Stimulated activated CD4-positive, alpha-beta T cell treated with anti-CD3 and anti-CD28 coated beads, Interleukin-12 subunit alpha, Interleukin-12 subunit beta, amount 100 ng/mL, for 48 hours (primary cell): ENCODE measurements around the gene VASN.
"Not testable (repeated sequence)": the region's sequence is repeated elsewhere in the genome, so short reads cannot be mapped to it uniquely, and the experiment has no call there.

Experiments used
- DNase-seq, 3 donors: peaks; one replicate each; pipeline ENCODE4 v3.0.0-alpha.2; 2020; ENCODE audit warnings: low read depth in 2 of 3, low spot score in 1 of 3

Gene VASN

DNA sequence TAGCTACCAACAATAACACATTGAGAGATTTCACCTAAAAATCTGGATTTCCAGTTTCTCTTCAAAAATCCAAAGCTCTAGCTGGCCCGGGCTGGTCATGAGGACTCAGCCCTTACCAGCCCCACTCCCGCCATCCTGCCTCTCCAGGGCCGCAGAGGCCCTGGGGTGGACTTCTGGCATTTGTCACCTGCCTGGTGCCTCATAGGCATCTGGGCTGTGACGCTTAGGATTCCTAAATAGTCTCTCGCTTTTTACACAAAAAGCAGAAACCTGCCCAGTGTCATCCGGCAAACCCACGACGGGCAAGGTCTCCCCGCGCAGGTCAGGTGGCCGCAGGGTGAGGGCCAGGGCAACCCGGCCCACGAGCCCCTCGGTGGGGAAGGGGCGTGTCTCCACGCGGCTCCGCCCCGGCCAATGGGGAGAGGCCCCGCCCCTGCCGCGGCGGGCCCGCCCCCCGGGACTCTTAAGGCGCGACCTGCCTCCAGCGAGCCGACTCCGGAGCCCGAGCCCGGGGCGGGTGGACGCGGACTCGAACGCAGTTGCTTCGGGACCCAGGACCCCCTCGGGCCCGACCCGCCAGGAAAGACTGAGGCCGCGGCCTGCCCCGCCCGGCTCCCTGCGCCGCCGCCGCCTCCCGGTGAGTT, at the start of gene VASN:
Gene VASN (plus strand): TSS at position 492 of the 644 bp plus-strand sequence. CDS start 9,030 bp downstream, outside the sequence.
- DNase-seq: peak; percentile 32 to 65 (median 57)

DNA sequence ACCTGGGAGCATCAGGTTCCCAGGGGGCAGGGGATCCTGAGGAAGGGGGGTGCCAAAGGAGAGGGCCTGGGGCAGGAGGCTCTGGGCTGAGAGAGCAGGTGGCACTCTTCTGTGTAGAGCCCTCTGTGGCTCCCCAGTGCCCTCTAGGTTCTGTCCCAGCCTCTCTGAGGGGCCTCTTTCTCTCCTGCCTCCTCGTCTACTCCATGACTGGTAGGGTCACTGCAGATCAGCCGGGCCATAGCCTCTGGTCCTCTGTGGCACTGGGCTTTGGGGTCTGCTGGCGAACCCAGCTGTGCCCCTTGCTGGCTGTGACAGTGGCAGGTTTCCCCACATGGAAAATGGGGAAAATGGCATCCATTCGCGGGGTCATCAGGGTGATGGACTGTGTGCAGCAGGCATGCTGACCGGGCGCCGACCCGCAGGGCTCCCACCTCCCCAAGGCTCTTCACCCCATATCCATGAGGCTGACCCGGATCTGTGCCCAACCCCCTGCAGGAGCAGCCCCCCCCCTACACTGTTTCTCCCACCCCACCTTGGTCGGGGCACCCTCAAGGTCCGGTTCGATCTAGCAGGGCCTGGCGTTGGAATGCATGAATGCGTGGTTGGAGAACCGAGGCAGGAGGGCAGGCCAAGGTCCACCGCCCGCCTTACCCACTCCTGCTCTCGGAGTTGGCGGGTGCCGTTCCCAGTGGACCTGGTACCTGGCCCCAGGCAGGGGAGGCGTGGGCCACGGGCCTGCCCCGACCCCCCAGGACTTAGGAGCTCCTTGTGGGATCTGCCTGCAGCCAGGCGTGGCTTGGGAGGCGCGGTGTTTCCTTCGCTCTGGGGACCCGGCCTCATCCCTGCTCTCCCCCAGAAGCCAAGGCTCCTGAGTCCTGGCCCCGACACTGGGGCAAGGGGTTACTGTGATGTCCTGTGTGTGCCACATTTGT, 49.3 kb upstream of the VASN start:
- no peak for DNase-seq

DNA sequence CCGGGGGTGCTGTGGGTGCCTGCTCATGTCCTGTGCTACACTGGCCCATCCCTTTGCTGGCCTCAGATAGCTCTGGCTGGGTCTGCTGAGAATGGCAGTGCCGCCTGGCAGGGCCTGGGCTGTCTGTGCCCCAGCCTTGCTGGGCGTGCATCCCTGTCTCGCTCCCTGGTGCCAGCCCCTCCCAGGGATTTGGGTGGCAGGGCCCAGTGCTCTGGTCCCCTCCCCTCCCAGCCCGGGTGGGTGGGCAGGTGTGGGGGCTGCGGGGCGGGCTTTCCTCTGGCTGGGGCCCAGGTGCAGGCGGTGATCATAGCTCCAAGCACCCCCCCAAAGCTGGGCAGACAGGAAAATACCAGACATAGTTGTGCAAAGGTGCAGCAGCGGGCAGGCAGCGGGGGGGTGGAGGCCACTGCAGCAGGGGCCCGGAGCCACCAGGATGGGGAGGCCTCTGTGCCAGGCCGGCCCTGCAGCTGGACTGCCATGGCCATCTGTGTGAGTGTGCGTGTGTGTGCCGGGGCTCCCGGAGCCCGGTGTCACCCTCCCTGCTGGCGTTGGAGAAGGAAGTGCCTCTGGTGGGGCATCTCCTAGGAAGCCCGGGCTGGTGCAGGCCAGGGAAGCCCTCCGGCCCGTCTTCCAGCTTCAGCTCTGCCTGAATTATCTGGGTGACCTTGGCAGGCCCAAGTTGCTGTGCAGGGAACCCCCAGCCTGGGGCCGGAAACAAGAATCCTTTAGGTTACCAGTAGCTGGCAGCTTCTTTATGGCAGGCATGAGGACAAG, 48.4 kb upstream of the VASN start:
- DNase-seq: no peak

DNA sequence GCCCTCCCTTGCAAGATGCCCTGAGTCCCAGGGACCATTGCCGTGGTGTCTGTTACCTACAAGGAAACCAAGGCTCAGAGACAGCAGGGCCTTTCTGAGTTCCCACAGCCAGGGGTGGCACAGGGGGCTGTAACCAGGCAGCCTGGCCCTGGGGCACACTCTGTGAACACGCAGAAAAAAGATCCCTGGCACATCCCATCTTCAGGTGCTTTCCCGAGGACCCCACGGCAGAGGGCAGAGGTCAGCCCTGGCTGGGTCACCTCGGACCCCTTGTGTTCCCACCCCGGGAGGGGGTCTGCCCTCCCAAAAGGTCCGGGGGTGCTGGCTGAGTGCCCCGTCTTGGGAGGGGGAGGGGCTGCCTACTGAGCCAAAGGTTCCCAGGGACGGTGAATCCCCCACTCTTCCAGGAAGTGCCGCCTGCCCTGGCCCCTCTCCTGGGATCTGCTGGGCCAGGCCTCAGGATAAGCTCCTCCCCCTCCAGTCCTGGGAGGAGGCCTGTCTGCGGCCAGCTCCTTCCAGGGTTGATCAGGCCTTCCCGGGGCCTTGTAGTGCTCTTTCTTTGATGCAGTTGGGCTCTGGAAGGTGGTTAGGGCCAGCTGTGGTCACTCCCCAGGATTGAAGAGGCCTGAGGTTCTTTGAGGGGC, 47.7 kb upstream of the VASN start:
- no peak for DNase-seq

DNA sequence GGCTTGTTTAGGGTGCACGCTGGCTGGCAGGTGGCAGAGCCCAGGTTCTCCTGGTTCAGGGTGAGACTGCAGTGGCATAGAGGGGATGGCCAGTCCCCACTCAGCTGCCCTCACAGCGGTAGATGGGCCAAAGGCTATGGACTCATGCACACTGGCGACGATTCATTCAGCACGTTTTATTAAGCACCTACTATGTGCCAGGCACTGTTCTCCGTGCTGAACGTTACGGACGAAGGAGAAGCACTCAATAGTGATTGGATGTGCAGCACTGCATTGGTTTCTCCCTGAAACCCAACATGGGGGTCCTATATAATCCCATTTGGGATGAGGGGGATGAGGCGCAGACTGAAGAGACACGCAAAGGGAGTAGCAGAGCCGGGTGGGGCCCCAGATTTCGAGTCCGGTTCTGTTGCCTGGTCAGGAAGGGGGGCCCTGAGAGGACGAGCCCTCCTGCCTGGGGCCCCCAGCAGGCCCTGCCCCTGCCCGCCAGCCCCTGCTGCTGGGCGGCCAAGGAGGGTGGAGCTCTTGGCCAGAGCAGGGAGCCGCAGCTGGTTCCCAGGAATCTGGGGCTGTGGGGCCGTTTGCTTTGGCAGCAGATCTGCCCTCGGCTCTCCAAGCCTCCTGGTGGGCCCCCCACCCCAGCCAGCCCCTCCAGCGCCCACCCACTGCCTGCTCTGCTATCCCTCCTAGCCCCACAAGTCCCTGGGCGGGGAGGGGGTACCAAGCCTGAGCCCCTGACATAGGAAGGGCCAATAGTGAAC, 47.0 kb upstream of the VASN start:
- no peak for DNase-seq

DNA sequence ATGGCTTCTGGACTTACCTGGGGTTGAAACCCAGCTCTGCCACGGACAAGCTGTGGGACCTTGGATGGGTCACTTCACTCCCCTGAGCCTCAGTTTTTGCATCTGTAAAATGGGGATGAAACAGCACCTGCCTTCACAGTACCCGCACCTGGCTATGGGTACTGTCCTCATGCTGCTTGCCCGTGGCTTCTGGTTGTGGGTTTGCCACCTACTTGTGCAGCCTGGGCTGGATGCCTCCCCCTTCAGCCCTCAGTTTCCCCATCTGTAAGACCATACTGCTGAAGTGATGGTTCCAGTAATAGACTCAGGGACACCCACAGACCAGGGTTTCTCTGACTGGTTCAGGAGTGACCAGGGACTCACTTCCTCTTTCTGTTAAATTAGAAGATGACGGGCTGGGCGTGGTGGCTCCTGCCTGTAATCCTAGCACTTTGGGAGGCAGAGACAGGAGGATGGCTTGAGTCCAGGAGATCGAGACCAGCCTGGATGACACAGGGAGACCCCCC, 46.3 kb upstream of the VASN start:
- DNase-seq: no peak

DNA sequence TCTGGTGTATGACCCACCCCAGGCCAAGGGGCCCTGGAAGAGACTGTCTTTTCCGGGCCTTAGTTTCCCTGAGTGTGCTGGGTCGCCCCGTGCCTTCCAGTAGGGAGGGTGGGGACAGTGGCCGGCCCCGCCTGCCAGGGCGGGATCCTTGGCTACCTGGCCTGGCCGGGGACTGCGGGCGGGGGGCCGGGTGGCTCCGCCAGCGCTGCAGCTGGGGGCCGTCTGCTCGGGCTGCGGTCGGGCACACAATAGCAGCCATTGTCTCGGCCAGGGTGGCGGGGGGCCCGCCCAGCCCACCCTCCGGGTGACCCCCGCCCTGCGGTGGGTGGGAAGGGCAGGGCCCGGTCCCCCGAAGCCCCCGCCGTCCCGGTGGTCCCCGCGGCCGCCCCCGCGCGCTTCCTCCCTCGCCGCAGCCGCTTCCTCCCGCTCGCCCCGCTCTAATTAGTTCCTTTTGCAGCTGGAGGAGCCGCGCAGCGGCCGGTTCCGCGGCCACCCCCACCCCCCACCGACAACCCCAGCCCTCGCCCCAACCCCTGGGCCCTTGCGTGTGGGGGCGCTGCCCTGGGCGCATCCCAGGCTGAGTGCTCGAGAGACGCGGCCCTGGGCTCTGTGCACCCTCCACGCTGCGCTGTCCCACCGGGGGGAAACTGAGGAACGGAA, 44.1 kb upstream of the VASN start:
- DNase-seq: no peak

DNA sequence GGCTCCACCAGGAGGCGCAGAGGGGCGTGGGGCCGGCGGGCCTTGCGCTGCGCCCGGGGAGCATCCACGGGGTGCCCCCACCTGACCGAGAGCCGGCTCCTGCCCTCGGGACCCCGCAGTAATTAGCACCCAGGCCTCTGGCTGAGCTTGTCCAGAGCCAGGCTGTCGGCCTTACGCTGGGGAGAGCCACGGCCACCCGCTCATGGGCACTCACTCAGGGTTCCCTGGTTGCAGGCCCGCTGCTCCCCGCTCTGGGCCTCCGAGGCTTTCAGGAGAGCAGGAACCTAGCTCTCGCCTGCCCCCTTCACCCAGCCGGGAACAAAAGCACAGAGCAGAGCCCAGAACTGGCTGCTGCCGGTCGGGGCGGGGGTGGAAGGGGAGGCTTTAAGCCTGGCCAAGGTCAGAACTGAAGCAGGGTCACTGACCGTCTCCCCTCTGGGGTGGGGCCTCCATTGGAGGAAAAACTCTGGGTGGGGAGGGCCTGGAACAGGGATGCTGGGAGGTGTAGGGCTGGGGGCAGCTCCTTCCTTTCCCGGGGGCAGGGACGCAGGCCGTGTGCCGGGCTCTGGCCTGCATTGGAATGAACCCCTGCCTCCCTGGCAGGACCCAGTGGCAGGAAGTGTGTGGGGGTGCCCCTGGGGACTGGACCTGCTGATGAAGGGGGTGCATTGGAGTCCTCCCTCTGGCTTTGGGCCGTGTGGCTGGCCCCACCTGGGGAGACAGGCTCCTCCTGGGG, 43.4 kb upstream of the VASN start:
- peak in 2 of 3 donors; percentile 34 to 41 for DNase-seq

DNA sequence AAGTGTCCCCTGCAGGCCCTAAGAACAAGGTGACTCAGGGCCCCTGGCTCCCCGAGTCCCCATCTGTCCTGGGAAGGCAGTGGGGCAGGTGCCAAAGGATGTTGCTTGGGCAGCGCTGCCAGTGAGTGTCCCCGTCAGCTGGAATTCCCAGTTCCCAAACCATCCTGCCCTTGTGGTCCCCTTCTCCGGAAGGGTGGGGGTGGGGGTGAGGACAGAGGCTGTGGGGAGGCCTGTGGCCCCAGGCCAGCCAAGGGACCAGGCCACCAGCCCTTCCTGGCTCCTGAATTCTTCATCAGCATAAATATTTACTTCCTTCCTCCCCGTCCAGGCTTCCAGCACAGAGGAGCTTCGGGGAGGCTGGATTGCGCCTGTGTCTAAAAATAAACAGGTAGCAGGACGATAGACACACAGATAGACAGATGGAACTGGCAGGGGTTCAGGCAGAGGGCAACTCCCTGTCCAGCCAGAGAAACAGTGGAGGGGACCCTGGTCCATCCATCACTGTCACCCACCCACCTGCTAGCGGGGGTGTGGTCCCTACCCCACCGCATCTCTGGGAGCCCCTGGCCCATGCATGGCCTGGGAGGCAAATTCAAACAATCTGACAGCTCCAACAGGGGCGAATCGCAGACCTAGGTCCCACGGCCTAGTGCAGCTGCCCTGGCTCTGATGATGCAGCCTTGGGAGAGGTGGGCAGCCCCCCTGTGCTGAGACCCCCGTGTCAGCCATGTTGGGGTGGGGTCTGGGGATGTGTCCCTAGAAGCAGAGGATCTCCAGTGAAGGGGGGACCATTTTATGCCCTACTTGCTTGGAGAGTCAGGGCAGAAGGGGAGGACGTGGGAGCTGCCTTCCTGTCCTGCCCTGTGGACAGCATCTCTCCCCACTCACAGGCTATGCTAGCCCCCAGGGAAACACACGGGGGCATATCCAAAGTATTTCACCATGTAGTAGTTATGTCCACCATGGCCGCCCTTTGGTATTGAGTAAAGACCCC, 42.6 kb upstream of the VASN start:
- no peak for DNase-seq

DNA sequence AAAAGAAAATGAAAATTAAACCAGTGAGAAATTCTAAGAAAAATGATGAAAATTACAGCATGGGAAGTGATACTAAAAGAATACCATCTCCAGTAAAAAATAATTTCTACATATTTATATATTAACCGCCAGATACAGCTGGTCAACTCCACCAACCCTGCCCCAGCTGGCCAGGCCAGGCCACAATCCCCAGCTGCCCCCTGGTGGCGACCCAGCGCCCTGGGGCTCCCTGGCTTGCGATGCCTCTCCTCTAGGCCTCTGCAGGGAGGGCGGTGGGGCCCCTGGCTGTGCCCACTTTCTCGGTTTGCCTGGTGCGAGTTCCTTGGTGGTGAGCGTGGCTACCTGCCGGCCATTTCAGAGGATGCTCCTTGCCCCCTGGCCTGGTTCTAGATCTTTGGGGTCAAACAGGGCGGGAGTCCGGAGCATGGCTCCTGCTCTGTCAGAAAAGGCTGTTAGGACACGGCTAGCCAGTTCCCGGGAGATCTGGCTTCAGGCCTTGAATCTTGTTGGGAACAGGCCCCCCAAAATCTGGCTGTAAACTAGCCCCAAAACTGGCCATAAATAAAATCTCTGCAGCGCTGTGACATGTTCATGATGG, 41.3 kb upstream of the VASN start:
- peak; percentile 37 to 76 (median 65) for DNase-seq

DNA sequence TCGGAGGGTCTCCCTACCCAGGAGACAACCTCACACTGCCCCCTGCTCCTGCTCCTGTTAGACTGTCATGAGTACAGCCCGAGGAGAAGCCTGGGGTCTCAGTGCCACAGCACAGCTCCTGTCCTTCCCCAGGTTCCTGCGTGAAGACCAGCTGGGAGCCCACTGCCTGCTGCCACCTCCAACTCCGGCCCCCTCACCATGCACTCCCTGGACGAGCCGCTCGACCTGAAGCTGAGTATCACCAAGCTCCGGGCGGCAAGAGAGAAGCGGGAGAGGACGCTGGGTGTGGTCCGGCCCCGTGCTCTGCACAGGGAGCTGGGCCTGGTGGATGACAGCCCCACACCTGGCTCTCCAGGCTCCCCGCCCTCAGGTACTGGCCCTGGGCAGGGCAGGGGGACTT, 39.6 kb upstream of the VASN start:
- no peak for DNase-seq

DNA sequence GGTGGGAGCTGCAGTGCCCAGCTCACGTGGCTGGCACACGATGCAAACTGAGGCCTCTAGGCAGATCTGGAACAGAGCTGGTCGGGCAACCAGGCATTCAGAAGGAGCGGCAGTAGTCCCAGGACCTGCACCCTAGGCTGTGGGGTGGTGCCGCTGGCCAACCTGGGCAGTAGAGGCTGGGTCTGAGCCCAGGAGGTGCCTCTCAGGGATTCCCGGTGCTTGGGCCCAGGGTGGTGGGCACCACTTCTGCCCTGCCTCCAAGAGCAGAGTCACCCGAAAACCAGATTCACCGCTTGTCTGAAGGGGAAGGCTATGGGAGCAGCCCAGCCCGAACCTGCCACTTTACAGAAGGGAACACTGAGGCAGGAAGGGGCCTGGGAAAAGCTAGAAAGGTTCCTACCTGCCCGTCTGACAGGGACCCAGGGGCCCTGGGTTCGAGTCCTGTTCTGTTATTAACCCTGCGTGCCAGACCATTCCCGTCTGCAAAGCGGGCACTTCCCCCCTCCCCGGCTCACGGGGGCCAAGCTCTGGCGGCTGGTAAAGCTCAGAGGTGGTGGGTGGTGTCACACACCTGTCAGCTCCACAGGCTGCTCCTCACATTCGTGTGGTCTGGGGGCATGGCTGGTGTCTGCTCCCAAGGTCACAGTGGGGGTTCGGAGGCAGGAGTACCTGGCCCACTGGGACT, 38.9 kb upstream of the VASN start:
- DNase-seq: no peak

DNA sequence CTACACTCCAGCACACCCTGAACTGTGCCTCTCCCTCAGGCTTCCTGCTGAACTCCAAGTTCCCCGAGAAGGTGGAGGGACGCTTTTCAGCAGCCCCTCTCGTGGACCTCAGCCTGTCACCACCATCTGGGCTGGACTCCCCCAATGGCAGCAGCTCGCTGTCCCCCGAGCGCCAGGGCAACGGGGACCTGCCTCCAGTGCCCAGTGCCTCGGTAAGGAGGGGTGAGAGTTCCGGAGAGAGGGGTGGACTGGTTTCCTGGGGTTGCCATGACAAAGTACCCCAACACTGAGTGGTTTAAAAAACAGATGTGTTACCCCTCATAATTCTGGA, 38.4 kb upstream of the VASN start:
- DNase-seq: no peak

DNA sequence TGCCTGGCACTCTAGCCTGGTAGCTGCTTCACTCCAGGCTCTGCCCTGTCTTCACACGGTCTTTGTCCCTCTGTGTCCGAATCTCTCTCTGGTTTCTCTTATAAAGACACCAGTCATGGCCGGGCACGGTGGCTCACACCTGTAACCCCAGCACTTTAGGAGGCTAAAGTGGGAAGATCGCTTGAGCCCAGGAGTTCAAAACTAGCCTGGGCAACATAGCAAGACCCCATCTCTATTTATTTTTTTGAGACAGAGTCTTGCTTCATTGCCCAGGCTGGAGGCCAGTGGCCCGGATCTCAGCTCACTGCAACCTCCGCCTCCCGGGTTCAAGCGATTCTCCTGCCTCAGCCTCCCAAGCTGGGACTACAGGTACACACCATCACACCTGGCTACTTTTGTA, 37.9 kb upstream of the VASN start:
- not testable (repeated sequence) for DNase-seq

DNA sequence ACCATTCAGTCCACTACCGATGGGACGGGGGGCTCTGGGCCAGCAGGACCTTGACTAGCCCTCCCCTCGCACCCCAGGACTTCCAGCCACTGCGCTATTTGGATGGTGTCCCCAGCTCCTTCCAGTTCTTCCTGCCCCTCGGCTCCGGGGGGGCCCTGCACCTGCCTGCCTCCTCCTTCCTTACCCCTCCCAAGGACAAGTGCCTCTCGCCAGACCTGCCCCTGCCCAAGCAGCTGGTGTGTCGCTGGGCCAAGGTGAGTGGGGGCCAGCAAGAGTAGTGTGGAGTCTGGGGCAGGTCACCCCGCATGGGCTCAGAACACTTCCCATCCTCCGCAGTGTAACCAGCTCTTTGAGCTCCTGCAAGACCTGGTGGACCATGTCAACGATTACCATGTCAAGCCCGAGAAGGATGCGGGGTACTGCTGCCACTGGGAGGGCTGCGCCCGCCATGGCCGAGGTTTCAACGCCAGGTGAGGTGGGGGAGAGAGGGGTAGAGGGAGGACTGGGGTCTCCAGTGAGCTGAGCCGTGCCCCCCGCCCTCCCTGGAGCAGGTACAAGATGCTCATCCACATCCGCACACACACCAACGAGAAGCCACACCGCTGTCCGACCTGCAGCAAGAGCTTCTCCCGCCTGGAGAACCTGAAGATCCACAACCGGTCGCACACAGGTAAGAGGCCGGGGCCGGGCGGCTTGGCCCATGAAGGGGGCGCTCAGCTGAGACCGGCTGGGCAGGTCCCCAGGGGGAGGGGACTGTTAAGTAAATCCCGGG, 36.7 kb upstream of the VASN start:
- no peak for DNase-seq
